IMR-90 (cell line): ENCODE results near the gene COLEC12.

Experiments
- CHD1 ChIP-seq: IDR thresholded peaks from 2 replicates; pipeline ENCODE4 v1.6.1; 2012; ENCODE audit warnings: low read depth, low read length, improper control_type of control experiment
- POLR2A ChIP-seq: IDR thresholded peaks from 2 replicates; pipeline ENCODE4 v1.6.1; 2012; ENCODE audit warnings: mild to moderate bottlenecking, low read depth, low read length
- RCOR1 ChIP-seq: IDR thresholded peaks from 2 replicates; pipeline ENCODE4 v1.6.1; 2012; ENCODE audit warnings: mild to moderate bottlenecking, low read length, improper control_type of control experiment; ENCODE audit not compliant: insufficient replicate concordance
- RFX5 ChIP-seq: IDR thresholded peaks from 2 replicates; pipeline ENCODE4 v1.8.0; 2012; ENCODE audit warnings: low read depth, mild to moderate bottlenecking, low read length, moderate library complexity
- USF2 ChIP-seq: fragments of 150-350 bp; IDR thresholded peaks from 2 replicates; pipeline ENCODE4 v1.6.1; 2017; ENCODE audit warnings: mild to moderate bottlenecking, antibody characterized with exemption, low read length, low read depth
- TF ChIP-seq, protein P1 (sequence below): conservative IDR thresholded peaks from 2 replicates; pipeline ENCODE4 v1.5.1; 2012; ENCODE audit warnings: mild to moderate bottlenecking, low read depth, low read length, improper control_type of control experiment

DNA sequence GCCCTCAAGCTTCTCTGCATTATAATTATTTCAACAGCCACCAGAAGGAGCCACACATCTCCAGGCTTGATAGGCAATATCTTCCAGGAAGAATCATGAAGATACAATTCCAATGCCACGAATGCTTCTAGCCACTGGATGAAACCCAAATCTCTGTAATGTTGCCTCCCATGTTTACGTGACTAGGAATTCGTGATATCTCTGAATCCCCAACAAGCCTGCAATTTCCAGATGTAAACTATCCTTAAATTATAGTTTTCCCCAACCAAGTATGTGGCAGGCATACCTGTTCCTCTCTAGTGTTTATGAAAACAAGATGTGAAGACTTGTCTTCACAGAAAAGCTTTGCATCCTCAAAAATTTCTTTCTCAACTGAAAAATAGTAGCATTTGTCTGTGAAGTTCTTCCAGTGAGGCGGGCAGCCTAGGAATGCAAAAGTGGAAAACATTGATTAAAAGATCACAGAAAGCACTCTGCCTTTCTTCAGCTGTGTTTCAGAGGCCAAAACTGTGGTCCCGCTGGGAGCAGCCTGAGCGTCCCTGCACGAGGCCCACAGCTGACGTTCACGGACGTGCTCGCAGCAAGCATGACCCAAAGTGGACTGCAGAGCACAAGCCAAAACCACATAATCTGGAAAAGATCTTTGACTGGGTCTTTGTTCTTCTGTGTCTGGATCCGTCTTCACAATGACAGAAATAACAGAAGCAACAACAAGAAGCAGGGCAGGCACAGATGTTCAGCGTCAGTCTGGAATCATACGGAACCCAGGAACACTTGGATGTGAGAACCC lies 167.6 kb downstream of the COLEC12 start:
- TF ChIP-seq, protein P1, sequence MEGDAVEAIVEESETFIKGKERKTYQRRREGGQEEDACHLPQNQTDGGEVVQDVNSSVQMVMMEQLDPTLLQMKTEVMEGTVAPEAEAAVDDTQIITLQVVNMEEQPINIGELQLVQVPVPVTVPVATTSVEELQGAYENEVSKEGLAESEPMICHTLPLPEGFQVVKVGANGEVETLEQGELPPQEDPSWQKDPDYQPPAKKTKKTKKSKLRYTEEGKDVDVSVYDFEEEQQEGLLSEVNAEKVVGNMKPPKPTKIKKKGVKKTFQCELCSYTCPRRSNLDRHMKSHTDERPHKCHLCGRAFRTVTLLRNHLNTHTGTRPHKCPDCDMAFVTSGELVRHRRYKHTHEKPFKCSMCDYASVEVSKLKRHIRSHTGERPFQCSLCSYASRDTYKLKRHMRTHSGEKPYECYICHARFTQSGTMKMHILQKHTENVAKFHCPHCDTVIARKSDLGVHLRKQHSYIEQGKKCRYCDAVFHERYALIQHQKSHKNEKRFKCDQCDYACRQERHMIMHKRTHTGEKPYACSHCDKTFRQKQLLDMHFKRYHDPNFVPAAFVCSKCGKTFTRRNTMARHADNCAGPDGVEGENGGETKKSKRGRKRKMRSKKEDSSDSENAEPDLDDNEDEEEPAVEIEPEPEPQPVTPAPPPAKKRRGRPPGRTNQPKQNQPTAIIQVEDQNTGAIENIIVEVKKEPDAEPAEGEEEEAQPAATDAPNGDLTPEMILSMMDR = no peak
- no peak for TF ChIP-seq CHD1
- no peak for TF ChIP-seq RCOR1
- TF ChIP-seq USF2 = no peak
- no peak for TF ChIP-seq POLR2A
- no peak for TF ChIP-seq RFX5
